Loucy (cell line): Measurements from ENCODE around the gene SCN2A.

Source experiments
- EZH2phosphoT487 ChIP-seq: fragments of 200-600 bp; IDR thresholded peaks from 2 replicates; pipeline ENCODE4 v1.6.1; 2018; ENCODE audit warnings: antibody characterized with exemption, mild to moderate bottlenecking, moderate library complexity, borderline replicate concordance
- TF ChIP-seq, protein P1 (sequence below): fragments of 200-600 bp; sonication (generic); conservative IDR thresholded peaks from 2 replicates; pipeline ENCODE4 v1.5.1; 2014; ENCODE audit warnings: mild to moderate bottlenecking, antibody characterized with exemption, low read length

DNA sequence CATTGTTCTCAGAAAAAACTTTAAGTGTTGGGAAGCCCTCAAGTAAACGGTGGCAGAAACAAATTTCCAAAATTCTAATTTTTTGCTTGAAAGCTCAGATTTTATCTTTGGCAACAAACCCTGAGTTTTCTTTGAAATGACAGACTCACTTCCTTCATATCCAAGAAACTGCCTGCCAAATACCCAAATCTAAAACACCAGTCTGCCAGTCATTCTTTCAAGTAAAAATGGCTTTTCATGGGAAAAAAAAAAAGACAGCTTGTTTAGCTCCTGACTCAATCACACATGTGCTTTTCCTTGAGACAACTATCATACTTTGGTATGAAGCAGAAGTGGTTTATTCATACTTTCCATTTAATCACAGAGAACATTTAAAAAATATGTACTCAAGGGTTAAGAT is 189.7 kb downstream of the SCN2A start:
- TF ChIP-seq, protein P1, sequence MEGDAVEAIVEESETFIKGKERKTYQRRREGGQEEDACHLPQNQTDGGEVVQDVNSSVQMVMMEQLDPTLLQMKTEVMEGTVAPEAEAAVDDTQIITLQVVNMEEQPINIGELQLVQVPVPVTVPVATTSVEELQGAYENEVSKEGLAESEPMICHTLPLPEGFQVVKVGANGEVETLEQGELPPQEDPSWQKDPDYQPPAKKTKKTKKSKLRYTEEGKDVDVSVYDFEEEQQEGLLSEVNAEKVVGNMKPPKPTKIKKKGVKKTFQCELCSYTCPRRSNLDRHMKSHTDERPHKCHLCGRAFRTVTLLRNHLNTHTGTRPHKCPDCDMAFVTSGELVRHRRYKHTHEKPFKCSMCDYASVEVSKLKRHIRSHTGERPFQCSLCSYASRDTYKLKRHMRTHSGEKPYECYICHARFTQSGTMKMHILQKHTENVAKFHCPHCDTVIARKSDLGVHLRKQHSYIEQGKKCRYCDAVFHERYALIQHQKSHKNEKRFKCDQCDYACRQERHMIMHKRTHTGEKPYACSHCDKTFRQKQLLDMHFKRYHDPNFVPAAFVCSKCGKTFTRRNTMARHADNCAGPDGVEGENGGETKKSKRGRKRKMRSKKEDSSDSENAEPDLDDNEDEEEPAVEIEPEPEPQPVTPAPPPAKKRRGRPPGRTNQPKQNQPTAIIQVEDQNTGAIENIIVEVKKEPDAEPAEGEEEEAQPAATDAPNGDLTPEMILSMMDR = no peak
- TF ChIP-seq EZH2phosphoT487 = no peak
